ENCODE measurements around the gene CNTNAP1.

DNA sequence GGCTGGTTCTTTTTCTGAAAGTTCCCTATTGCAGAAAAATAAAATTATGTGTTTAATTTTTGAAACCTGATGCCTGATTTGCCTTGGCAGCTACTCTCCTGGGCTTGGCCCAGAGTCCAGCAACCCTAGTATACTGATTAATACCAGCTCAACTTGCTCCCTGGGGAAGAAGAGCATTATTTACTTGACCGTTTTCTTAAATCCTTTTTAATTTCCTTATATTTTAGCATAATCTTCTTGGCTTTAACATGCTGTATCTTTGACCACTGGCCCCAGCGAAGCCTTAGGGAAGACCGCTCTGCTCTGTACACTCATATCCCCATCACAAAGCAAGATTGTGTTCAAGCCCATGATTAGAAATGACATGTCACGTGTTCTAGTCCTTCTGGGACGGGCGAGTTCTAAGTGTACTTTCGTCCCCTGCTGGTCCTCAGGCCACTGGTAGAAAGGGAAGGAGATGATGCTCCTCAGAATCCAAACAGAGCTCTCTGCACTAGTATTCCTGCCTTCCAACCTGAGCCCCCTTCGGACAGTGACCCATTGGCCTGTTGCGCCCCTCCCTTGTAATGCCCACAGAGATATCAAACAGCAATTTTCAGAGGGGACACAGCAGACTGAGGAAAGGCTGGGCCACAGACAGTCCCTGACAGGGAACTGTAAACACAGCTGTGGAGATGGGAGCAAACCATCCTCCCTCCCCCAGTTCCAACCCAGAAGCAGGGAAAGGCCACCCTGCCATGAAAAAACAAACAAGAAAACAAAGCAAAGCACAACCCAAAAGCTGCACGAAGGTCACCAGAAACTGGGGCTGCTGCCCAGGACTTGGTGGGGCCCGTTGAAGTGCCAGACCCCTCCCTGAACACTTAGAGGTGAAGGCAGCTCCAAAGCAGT lies 66.8 kb downstream of the CNTNAP1 start:
- TF ChIP-seq, protein P1, sequence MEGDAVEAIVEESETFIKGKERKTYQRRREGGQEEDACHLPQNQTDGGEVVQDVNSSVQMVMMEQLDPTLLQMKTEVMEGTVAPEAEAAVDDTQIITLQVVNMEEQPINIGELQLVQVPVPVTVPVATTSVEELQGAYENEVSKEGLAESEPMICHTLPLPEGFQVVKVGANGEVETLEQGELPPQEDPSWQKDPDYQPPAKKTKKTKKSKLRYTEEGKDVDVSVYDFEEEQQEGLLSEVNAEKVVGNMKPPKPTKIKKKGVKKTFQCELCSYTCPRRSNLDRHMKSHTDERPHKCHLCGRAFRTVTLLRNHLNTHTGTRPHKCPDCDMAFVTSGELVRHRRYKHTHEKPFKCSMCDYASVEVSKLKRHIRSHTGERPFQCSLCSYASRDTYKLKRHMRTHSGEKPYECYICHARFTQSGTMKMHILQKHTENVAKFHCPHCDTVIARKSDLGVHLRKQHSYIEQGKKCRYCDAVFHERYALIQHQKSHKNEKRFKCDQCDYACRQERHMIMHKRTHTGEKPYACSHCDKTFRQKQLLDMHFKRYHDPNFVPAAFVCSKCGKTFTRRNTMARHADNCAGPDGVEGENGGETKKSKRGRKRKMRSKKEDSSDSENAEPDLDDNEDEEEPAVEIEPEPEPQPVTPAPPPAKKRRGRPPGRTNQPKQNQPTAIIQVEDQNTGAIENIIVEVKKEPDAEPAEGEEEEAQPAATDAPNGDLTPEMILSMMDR (IDR thresholded peaks at IDR 0.05), result no peak
- no peak for TF ChIP-seq POLR2A (IDR thresholded peaks at IDR 0.05)
